Prostate gland (tissue), 2 donors: ENCODE data around the gene TSEN34. TPM values are rescaled to one million over a fixed set of nuclear protein-coding genes. Genes with fewer than 3 reads are reported as not detected.

Experiments used
- DNase-seq: peaks from one replicate; pipeline ENCODE4 v3.0.0-alpha.2; 2019; ENCODE audit warnings: low spot score
- H3K27ac ChIP-seq, 2 donors: fragments of 200-600 bp; sonication (generic); 2 replicates each; pipeline ENCODE4 v1.5.1; 2017 to 2019
- H3K27me3 ChIP-seq: fragments of 200-600 bp; sonication (generic); replicated peaks from 2 replicates; pipeline ENCODE4 v1.5.1; 2019; ENCODE audit not compliant: insufficient read depth
- H3K36me3 ChIP-seq, 2 donors: fragments of 200-600 bp; sonication (generic); 1 replicate in 1 of 2; 2 replicates in 1 of 2; pipeline versions ENCODE4 v1.5.1 to v1.8.1; 2017 to 2019
- H3K4me1 ChIP-seq: fragments of 200-600 bp; sonication (generic); replicated peaks from 2 replicates; pipeline ENCODE4 v1.5.1; 2019
- H3K4me3 ChIP-seq, 2 donors: fragments of 200-600 bp; sonication (generic); 2 replicates each; pipeline ENCODE4 v1.5.1; 2017 to 2019
- H3K9me3 ChIP-seq: fragments of 200-600 bp; sonication (generic); 2 replicates; pipeline ENCODE4 v1.5.1; 2017
- POLR2A ChIP-seq: fragments of 450-650 bp; IDR thresholded peaks from one replicate; pipeline ENCODE4 v1.6.1; 2016; ENCODE audit warnings: antibody characterized with exemption, mild to moderate bottlenecking
- POLR2AphosphoS5 ChIP-seq: sonication (generic); formaldehyde crosslinking; IDR thresholded peaks from one replicate; pipeline ENCODE4 v1.6.1; 2017; ENCODE audit warnings: antibody characterized with exemption
- WGBS: methylation state at CpG from one replicate; pipeline ENCODE4 v1.1.5; 2018; 5-methylcytosine and 5-hydroxymethylcytosine counted together
- intact Hi-C: fragments of 100-400 bp; cut with DNase I; formaldehyde crosslinking; loops from one replicate; pipeline ENCODE4 v1.14.2; 2022
- total RNA-seq, 2 donors: library from RNA; depleted of rRNA; stranded (reverse); fragments of >200 nt; gene quantifications; one replicate each; pipeline ENCODE4 v1.1.0, GENCODE V29; 2016
- TF ChIP-seq, protein P1 (sequence below), 4 experiments: fragments of 200-600 bp in 2 of 4; fragments of 450-650 bp in 2 of 4; sonication (generic) in 2 of 4; IDR thresholded peaks; 1 replicate in 3 of 4; 2 replicates in 1 of 4; pipeline ENCODE4 v1.5.1; 2016 to 2019; ENCODE audit warnings: antibody characterized with exemption in 4 of 4, mild to moderate bottlenecking in 2 of 4, moderate library complexity in 2 of 4

The TSEN34 gene
- total RNA-seq, 2 donors from 2014 or later = 122 to 163 TPM

DNA sequence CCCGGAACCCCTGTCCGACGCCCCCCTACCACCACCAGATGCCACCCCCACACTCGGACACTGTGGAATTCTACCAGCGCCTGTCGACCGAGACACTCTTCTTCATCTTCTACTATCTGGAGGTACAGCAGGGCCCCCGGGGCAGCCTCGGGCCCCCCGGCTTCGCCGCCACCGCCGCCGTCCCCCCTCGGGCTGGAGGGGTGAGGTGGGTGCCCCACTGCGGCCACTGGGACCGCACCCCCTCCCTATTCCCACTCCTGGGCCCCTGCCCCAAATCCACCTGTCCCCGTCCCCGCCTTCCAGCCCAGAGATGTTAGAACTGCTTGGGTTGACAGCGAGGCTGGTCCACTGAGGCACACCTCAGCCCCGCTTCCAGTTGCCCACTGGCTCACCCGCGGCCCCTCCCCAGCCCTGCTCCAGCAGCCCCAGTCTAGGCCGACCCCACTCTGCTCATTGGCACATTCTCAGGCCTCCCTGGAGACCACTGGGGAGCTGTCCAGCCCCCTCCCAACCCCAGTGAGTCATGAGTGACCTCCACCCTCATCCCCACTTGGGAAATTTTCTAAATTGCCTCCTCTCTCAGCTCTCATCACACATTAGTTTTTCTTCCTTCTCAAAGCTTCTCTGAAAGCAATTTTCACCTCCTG, 38.1 kb upstream of the TSEN34 start:
- intact Hi-C loops = no loop called here
- 86% methylated on average over 25 of the region's 25 CpGs for WGBS
- DNase-seq = no peak
- Histone ChIP-seq H3K36me3 (peaks cover 25 to 50% of the 10 kb centered on the region in 2 donors), H3K4me3 (no peak overlapping the region), H3K27me3 (no peaks in the 10 kb centered on the region), H3K9me3 (no peaks in the 10 kb centered on the region), H3K27ac (no peak overlapping the region), H3K4me1 (no peaks in the 10 kb centered on the region)
- TF ChIP-seq, protein P1, sequence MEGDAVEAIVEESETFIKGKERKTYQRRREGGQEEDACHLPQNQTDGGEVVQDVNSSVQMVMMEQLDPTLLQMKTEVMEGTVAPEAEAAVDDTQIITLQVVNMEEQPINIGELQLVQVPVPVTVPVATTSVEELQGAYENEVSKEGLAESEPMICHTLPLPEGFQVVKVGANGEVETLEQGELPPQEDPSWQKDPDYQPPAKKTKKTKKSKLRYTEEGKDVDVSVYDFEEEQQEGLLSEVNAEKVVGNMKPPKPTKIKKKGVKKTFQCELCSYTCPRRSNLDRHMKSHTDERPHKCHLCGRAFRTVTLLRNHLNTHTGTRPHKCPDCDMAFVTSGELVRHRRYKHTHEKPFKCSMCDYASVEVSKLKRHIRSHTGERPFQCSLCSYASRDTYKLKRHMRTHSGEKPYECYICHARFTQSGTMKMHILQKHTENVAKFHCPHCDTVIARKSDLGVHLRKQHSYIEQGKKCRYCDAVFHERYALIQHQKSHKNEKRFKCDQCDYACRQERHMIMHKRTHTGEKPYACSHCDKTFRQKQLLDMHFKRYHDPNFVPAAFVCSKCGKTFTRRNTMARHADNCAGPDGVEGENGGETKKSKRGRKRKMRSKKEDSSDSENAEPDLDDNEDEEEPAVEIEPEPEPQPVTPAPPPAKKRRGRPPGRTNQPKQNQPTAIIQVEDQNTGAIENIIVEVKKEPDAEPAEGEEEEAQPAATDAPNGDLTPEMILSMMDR (IDR thresholded peaks at IDR 0.05) = no peak
- no peak for TF ChIP-seq POLR2AphosphoS5
- no peak for TF ChIP-seq POLR2A

DNA sequence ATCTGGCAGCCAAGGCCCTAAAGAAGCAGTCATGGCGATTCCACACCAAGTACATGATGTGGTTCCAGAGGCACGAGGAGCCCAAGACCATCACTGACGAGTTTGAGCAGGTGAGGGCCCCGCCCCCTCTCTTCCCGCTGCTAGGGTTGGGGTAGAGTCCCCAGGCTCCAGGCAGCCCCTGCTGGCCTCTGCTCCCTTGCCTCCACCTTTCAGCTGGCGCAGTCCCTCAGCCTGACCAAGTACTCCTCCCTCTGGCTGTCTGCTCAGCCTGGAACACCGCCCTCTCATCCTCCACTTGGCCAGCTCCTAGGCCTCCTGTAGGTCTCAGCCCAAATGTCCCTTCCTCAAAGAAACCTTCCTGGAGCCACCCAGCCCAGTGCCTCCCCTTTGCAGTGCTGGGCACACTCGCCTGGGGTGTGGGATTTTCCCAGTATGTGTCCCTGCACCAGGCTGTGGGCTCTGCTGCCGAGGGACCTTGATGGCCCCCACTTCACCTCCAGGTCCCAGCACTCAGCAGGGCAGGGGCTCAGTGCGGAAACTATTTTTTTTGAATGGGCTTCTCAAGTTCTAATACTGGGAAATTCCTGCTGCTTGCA, 37.3 kb upstream of the TSEN34 start:
- H3K4me1 ChIP-seq = peaks cover 4% of the 10 kb centered on the region
- TF ChIP-seq POLR2A (no peak), POLR2AphosphoS5 (no peak)
- TF ChIP-seq, protein P1 (IDR thresholded peaks at IDR 0.05) = no peak
- H3K27ac ChIP-seq = no peak overlapping the region
- peaks cover 24 to 47% of the 10 kb centered on the region in 2 donors for H3K36me3 ChIP-seq
- H3K27me3 ChIP-seq = no peaks in the 10 kb centered on the region
- DNase-seq = no peak
- no peak overlapping the region for H3K4me3 ChIP-seq
- WGBS = 71% methylated on average over 10 of the region's 10 CpGs
- intact Hi-C loops = no loop called here
- H3K9me3 ChIP-seq = no peaks in the 10 kb centered on the region

DNA sequence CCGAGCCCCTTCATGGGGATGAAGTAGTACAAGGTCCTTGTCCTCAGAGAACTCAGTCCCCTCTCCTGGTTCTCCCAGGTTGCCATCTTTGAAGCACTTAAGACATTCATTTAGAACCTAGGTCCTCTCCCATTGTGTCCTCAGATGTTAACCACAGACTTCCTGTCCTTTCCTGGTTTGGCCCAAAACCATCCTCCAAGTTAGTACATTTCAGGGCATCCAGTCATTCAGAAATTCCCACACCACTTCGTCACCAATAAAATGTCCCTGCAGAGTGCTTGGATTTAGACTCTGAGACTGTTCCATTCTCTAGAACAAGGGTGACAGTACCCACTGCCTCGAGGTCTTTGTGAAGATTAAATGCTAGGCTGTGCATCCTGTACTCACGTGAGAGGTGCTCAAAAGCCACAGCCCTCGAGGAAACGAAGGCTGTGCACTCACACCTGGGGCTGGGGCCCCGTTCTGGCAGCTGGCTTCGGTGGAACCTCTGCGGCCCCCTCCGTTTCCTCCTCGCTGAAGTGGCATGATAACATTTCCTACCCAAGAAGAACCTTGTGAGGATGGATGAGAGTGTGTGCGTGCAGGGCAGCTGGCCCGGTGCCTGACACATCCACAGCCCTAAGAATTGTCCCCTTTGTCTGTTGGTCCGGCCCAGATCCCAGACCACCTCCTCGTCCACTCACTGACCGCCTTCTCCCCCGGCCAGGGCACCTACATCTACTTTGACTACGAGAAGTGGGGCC, 36.3 kb upstream of the TSEN34 start:
- no peaks in the 10 kb centered on the region for H3K27me3 ChIP-seq
- no peak overlapping the region for H3K27ac ChIP-seq
- no peak for DNase-seq
- peaks cover 20 to 38% of the 10 kb centered on the region in 2 donors for H3K36me3 ChIP-seq
- 70% methylated on average over 18 of the region's 18 CpGs for WGBS
- no peak overlapping the region for H3K4me3 ChIP-seq
- TF ChIP-seq, protein P1 (IDR thresholded peaks at IDR 0.05) = no peak
- TF ChIP-seq POLR2A = no peak
- no peak for TF ChIP-seq POLR2AphosphoS5
- intact Hi-C loops = no loop called here
- H3K4me1 ChIP-seq = peaks cover 4% of the 10 kb centered on the region
- H3K9me3 ChIP-seq = no peaks in the 10 kb centered on the region

DNA sequence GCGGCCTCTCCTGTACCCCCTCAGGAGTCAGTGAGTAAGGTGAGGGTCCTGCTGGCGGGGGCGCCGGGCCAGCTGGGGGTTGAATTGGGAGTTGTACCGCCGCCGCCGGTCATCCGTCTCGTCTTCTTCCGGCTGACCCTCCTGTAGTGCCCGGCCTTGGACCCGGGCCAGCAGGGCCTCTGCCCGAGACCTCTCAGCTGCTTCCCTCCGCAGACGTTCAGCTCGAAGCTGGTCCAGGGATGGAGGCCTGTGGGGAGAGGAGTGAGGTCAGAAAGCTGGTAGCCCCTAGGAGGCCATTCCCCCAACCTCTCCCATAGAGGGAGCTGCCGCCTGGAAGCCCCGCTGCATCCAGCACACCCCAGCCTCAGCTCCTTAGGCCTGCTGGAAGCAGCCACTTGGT, 35.4 kb upstream of the TSEN34 start:
- TF ChIP-seq POLR2AphosphoS5 = no peak
- TF ChIP-seq POLR2A = no peak
- TF ChIP-seq, protein P1 (IDR thresholded peaks at IDR 0.05) = no peak
- no peak overlapping the region for H3K27ac ChIP-seq
- intact Hi-C loops = no loop called here
- no peak for DNase-seq
- H3K9me3 ChIP-seq = no peaks in the 10 kb centered on the region
- no peak overlapping the region for H3K4me3 ChIP-seq
- 69% methylated on average over 19 of the region's 19 CpGs for WGBS
- H3K27me3 ChIP-seq = no peaks in the 10 kb centered on the region
- peaks cover 20 to 32% of the 10 kb centered on the region in 2 donors for H3K36me3 ChIP-seq
- peaks cover 10% of the 10 kb centered on the region for H3K4me1 ChIP-seq
